AG04449 (cell line): ENCODE results near the gene CACNA1C.

Experiments
- CTCF ChIA-PET: fragments of 350-600 bp; formaldehyde crosslinking; extraction: SDS; loops from one replicate; lab custom pipeline; 2021; ENCODE audit warnings: antibody characterized with exemption; lab: Yijun Ruan, JAX
- POLR2A ChIA-PET: fragments of 400-600, 350-600 bp; formaldehyde crosslinking; extraction: SDS; loops from one replicate; lab custom pipeline; 2020; ENCODE audit warnings: antibody characterized with exemption, inconsistent platforms; lab: Yijun Ruan, JAX
- DNase-seq: peaks from one replicate; pipeline ENCODE4 v3.0.0-alpha.2; 2010; ENCODE audit warnings: low read depth, low spot score
- H3K4me3 ChIP-seq: 2 replicates; pipeline ENCODE4 v1.5.1; 2011; ENCODE audit warnings: low read depth, mild to moderate bottlenecking, control low read depth, low read length
- TF ChIP-seq, protein P1 (sequence below): IDR thresholded peaks from one replicate; pipeline ENCODE4 v1.5.1; 2011; ENCODE audit warnings: mild to moderate bottlenecking, moderate library complexity, low read length, control low read depth, inconsistent platforms; ENCODE audit not compliant: insufficient read depth; ENCODE audit errors: missing control alignments

CACNA1C gene

GRCh38 chr12:2475984-2476383 lies 423.2 kb downstream of the CACNA1C start:
- POLR2A ChIA-PET: no interaction called here
- DNase-seq: no peak
- H3K4me3 ChIP-seq: no peak overlapping the region
- TF ChIP-seq, protein P1, sequence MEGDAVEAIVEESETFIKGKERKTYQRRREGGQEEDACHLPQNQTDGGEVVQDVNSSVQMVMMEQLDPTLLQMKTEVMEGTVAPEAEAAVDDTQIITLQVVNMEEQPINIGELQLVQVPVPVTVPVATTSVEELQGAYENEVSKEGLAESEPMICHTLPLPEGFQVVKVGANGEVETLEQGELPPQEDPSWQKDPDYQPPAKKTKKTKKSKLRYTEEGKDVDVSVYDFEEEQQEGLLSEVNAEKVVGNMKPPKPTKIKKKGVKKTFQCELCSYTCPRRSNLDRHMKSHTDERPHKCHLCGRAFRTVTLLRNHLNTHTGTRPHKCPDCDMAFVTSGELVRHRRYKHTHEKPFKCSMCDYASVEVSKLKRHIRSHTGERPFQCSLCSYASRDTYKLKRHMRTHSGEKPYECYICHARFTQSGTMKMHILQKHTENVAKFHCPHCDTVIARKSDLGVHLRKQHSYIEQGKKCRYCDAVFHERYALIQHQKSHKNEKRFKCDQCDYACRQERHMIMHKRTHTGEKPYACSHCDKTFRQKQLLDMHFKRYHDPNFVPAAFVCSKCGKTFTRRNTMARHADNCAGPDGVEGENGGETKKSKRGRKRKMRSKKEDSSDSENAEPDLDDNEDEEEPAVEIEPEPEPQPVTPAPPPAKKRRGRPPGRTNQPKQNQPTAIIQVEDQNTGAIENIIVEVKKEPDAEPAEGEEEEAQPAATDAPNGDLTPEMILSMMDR: no peak
- CTCF ChIA-PET: interaction anchor here (1.5 kb wide), 1 partner anchor 536 kb away, joined by 3 read pairs; no protein-coding TSS in a partner anchor

DNA sequence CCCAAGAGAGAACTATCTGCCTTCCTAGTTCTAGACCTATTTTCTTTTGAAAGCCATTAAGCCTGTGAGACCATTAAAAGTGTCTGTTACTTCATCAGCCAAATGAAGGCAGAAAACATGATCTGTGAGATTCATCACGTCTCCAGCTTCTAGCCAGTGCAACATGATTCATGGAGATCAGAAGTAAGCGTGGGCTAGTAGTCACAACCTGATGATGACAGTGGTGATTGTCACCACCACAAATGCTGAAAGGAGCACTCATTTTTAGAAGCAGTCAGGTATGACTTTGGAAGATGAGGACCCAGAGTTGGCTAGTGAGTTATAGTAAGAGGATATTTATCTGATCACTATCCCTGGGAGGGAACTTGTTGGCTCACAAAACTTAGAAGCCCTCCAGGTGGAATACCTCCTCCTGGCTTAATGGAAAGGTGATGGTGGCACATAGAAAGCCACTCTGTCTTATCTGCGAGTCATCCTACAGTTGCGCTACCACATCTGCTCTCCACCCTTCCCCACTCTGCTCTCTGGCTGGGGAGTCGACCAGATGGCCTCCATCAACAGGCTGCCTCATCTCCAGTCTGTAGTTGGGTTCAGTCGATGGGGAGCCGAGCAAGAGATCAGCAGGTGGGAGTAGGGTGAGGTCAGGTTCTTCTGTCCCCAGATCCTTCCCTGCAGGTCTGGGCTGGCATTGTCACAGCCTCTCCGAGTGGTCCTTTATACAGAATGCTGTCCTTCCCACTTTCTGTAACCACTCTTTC lies 424.4 kb downstream of the CACNA1C start:
- no peak for DNase-seq
- TF ChIP-seq, protein P1: no peak
- ChIA-PET POLR2A (no interaction called here), CTCF (interaction anchor here (1.5 kb wide), 1 partner anchor 537 kb away, joined by 3 read pairs; no protein-coding TSS in a partner anchor)
- no peak overlapping the region for H3K4me3 ChIP-seq

DNA sequence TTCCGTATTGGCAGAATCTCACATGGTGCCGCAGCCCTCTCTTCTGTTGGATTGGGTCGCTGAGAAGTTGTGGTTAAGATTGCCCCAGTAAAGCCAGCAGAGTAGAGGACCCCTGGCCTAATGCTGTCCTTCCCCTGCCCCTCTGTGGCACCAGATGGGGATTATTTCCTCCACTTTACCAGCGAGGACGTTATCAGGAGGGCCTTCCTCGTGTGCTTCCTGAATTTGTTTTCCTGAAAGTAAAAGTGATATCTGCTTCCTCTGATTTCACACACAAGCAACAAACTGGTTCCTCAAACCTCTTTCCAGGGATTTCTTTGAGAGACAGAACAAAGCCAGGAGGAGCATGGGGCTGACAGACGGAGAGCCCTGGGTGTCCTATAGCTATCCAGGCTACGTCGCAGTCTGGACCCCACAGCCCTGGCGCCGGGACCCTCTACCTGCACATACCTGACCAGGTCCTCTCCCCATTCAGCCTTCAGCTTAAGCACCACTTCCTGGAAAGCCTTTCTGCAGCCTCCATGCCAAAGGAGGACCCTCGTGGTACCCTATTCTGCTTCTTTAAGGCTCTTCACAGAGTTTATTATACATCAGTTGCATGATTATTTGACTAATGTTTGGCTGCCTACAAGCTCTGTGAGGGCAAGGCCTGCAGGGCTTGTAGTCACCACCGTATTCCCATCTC lies 427.2 kb downstream of the CACNA1C start:
- no peak for DNase-seq
- no peak overlapping the region for H3K4me3 ChIP-seq
- CTCF ChIA-PET: no interaction called here
- POLR2A ChIA-PET: no interaction called here
- TF ChIP-seq, protein P1: no peak

GRCh38 chr12:2481346-2481745 lies 428.6 kb downstream of the CACNA1C start:
- CTCF ChIA-PET: no interaction called here
- POLR2A ChIA-PET: no interaction called here
- H3K4me3 ChIP-seq: no peak overlapping the region

DNA sequence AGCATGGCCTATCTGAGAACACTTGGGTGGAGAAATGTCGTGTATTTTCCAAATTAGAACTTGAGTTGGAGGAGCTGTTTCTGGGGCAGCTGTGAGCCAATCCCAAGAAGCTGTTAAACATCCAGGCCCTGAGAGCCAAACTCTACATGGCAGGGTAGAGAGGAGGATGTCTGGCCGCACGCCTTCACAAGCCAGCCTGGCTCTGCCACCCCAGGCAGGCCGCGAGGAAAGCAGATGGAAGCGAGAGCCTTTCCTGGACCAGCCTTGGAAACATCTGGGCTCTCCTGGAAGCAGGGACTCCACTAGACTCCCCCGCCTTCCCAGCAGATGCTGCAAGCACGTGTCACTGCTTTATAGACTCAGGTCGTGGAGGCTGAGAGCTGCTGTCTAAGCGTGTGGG lies 429.2 kb downstream of the CACNA1C start:
- no peak overlapping the region for H3K4me3 ChIP-seq
- TF ChIP-seq, protein P1: no peak
- no peak for DNase-seq
- ChIA-PET POLR2A (no interaction called here), CTCF (no interaction called here)

More at GRCh38 chr12:2481346-2481745, 428.6 kb downstream of the CACNA1C start:
- TF ChIP-seq, protein P1: no peak
- no peak for DNase-seq
